ENCODE data around the gene MBD3L3.
"Not testable (repeated sequence)": the region's sequence is repeated elsewhere in the genome, so short reads cannot be mapped to it uniquely, and the experiment has no call there.

The MBD3L3 gene

GRCh38 chr19:7058576-7058975 lies at the start of gene MBD3L3:
Gene MBD3L3, minus strand, starts transcription at chr19:7058676. Its CDS starts 71 bp downstream, at chr19:7058605.
- H3K27ac Mint-ChIP-seq; H3K4me3 Mint-ChIP-seq; DNase-seq; H3K36me3 Mint-ChIP-seq (ENCODE audit: low read depth); H3K9me3 Mint-ChIP-seq; H3K4me1 Mint-ChIP-seq; H3K27me3 Mint-ChIP-seq (ENCODE audit: low read depth, poor library complexity): not testable (repeated sequence)

DNA sequence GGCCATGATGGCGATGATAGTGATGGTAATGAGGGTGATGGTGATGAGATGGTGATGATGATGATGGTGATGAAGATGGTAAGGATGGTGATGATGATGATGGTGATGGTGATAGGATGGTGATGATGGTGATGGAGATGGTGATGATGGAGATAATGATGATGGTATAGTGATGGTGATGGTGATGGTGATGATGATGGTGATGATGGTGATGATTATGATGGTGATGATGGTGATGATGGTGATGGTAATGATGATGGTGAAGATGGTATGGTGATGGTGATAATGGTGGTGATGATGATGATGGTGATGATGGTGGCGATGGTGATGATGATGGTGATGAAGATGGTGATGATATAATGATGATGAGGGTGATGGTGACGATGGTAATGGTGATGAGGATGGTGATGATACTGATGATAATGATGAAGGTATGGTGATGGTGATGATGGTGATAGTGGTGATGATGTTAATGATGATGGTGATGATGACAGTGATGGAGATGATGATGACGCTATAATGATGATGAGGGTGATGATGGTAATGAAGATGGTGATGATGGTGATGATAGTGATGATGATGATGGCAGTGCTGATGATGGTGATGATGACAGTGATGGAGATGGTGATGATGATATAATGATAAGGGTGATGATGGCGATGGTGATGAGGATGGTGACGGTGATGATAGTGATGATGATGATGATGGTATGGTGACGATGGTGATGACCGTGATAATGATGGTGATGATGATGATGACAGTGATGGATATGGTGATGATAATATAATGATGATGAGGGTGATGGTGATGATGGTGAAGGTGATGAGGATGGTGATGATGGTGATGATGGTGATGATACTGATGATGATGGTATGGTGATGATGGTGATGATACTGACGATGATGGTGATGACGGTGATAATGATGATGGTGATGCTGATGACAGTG lies 48.5 kb upstream of the MBD3L3 start:
- Mint-ChIP-seq H3K27ac (no peak overlapping the region), H3K9me3 (no peaks in the 10 kb centered on the region), H3K4me1 (no peaks in the 10 kb centered on the region), H3K27me3 (ENCODE audit: low read depth, poor library complexity) (peaks cover 2% of the 10 kb centered on the region), H3K4me3 (no peak overlapping the region), H3K36me3 (ENCODE audit: low read depth) (no peaks in the 10 kb centered on the region)
- TF ChIP-seq CTCF (IDR thresholded peaks at IDR 0.05), result no peak
- DNase-seq, result no peak

DNA sequence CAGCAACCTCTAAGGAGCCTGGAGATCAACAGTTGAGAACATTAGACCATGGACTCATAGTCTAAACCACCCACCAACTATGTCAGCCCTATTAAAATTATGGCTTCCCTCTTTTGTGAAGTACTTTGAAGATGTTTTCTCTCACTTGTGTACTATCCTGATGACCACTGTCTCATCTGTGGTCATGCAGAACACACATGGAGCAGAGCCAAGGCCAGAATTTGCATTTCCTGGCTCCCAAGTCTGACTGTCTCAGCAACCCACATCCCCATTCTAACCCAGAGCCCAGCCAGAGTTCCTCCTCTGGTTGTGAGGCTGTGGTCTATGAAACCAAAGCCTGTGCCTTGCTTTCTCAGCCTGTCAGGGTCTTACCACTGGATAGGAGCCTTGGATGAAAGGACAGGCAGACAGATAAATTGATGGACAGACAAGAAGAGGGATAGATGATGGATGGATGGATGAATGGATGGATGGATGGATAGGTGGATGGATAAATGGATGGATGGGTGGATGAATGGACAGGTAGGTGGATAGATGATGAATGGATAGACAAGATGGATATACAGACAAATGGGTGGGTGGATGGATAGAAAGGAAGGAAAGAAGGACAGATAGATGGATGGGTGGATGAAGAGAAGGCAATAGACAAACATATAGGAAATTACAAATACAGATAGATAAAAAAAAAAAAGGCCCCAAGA lies 46.4 kb upstream of the MBD3L3 start:
- Mint-ChIP-seq H3K4me1 (peaks cover 9% of the 10 kb centered on the region), H3K27ac (no peak overlapping the region), H3K27me3 (ENCODE audit: low read depth, poor library complexity) (peaks cover 12% of the 10 kb centered on the region), H3K4me3 (no peak overlapping the region), H3K36me3 (ENCODE audit: low read depth) (no peaks in the 10 kb centered on the region), H3K9me3 (no peaks in the 10 kb centered on the region)
- TF ChIP-seq CTCF (IDR thresholded peaks at IDR 0.05), result no peak
- no peak for DNase-seq

DNA sequence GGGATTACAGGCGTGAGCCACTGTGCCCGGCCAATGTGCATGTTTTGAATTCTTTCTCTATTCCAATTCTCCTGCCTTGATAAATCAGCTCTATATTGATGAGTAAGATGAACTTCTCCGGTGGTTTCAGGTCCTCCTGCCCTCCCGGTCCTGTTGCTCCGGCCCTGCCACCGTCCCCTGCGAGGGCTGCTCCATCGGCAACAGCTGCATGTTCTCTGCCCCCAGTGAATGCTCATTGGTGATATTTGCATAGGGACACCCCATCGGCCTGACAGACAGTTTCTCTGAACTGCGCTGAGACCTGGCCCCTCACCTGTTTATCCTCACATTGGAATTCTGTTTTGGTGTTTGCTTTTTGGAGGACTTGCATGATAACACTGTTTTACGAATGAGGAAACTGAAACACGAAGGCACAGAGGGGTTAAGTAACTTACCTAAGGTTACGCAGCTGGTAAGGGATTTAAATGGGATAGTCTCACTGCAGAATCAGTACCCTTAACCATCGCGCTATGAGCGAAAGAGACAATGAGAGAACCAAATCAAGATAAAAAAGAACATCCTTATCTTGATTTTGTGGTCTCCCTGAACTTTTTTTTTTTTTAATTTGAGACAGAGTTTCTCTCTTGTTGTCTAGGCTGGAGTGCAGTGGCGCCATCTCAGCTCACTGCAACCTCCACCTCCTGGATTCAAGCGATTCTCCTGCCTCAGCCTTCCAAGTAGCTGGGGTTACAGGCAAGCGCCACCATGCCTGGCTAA lies 43.2 kb upstream of the MBD3L3 start:
- no peak for TF ChIP-seq CTCF (IDR thresholded peaks at IDR 0.05)
- H3K27me3 Mint-ChIP-seq (ENCODE audit: low read depth, poor library complexity), result peaks cover 20% of the 10 kb centered on the region
- peaks cover 15% of the 10 kb centered on the region for H3K4me1 Mint-ChIP-seq
- peaks cover 17% of the 10 kb centered on the region for H3K9me3 Mint-ChIP-seq
- H3K27ac Mint-ChIP-seq, result no peak overlapping the region
- peaks cover 18% of the 10 kb centered on the region for H3K36me3 Mint-ChIP-seq (ENCODE audit: low read depth)
- no peak overlapping the region for H3K4me3 Mint-ChIP-seq
- DNase-seq, result no peak

DNA sequence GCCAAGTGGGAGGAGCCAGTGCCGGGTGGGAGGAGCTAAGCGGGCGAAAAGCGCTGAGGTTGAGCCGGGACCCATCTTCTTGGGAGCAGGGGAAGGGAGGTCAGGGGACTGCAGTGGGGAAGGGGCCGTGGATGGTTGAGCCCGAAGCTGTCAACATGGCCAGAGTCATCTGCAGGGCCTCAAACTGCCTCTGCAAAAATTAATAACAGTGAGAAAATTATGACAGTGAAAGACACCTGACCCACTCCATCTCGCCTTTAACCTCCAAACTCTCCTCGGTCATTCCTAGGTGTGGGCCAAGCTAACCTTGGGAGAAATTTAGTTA lies 41.1 kb upstream of the MBD3L3 start:
- no peak for TF ChIP-seq CTCF (IDR thresholded peaks at IDR 0.05)
- Mint-ChIP-seq H3K36me3 (ENCODE audit: low read depth) (peaks cover 38% of the 10 kb centered on the region), H3K4me3 (peak overlapping the region; percentile 93), H3K9me3 (peaks cover 38% of the 10 kb centered on the region), H3K4me1 (peaks cover 15% of the 10 kb centered on the region), H3K27ac (no peak overlapping the region), H3K27me3 (ENCODE audit: low read depth, poor library complexity) (peaks cover 20% of the 10 kb centered on the region)
- peak; percentile 93 for DNase-seq

All from nephron progenitor cell (in vitro differentiated cells).